NCI-H146 treated with DMSO at 0.1 percent for 48 hours (cell line): ENCODE measurements around the gene PARP12.
A peak's percentile ranks its signal among the peaks of the same experiment; 100 is the strongest.

Source experiments
- DNase-seq: peaks from one replicate; lab custom pipeline; 2025; ENCODE audit not compliant: unreplicated experiment; lab: John Stamatoyannopoulos, UW

Gene PARP12

GRCh38 chr7:140060243-140060630, 2.5 kb downstream of the PARP12 start:
- DNase-seq: no peak

DNA sequence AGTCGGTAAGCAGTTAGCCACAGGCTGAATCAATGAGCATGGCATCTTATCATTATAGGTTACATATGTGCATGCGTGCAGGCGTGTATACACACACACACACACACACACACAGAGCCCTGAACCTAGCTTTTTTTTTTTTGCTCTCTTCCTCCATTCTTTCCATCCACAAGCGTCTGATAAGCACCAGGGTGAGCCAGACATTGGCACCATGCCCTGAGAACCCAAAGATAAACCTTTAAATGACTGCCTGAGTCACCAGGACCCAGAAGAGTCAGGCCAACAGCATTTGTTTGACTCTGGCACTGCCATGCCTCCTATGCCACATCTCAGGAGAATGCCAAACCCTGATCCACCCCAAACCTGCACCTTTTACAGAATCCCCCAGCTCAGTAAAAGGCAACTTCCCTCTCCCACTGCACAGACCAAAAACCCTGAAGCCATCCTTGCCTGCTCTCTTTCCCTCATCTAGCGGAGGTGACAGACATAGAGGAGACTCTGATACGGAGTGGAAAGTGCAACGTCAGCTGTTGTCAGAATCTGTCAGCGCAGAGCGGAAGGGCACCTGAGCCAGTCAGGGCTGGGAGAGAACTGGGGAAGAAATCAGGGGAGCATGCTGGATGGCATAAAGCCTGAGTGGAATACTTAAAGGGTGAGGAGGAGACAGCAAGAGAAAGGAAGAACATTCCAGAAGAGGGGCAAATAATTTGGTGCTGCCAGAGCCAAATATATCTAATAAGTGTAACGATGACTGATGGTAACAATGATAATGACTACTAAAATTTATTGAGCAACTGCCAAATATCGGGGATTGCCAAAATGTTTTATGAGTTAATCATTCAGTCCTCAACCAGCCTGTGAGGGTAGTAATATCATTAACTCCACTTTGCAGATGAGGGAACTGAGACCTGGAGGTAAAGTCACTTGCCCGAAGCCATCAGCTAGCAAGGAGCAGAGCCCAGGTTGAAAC, 3.2 kb downstream of the PARP12 start:
- no peak for DNase-seq

GRCh38 chr7:140058517-140058916, 4.2 kb downstream of the PARP12 start:
- no peak for DNase-seq

DNA sequence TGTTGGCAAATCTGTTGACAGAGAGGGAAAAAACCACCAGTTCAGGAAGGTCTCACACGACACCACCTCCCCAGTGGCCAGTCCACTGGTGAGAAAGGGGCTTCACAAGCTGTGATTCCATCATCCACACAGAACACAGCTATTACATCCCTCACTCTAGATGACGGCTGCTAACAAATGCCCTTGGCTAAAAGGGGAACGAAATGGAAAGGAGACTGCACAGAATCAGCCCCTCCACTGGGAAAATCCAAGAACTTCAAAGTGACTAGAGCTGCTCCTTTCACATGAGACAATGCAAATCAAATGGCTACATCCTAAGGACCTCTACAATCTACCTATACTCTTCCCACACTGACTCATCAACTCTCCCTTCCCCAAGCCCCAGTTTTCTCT, 5.6 kb downstream of the PARP12 start:
- no peak for DNase-seq

GRCh38 chr7:140056431-140057142, 6.2 kb downstream of the PARP12 start:
- DNase-seq: no peak

DNA sequence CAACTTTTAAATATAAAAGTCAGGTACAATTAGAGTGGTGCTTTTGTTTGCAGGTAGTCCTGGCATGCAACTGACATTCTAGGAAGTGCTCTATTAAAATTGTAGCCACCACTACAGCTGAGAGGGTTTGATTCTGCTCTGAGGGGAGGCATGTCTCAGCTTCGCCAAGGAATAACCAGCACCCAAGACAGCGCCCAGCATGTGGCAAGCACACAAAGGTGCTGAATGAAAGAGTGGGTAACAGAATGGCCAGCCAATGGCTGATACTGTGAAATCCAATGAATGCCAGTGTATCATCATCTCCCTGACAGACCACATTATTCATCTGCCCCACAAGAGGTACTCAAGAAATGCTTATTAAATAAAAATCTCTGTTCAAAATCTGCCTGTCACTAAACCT, 6.9 kb downstream of the PARP12 start:
- no peak for DNase-seq

- DNase-seq: no peak
Measured at GRCh38 chr7:140054751-140055150, 8.0 kb downstream of the PARP12 start.

DNA sequence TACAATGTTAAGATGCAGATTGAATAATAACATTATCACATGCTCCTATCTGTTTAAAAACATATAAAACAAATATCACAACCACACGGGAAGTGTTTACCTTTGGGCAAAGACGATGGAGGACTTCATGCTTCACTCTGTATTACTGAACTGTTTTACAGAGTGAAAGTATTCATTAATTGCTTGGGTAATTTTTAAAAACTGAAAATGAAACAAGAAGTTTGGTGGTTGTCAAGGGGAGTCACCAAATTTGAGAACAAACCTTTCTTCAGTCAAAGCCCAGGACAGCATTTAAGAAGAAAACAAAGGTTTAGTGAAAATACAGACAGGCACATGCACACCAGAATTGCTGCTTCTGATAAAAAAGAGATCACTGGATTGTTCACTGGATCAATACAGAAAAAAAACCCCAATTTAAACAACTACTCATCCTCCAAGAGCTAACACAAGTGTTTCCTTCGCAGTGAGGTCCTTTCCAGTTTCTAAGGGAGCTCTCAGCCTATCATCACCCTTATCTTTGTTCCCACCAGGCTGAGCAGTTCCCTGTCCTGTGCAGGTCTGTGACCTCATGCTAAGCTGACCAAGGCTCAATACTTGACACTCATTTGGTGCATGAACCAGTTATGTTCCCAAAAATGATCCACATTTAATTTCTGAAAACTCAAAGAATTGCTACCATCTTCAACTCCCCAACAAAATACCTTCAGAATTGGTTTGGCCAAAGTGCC, 8.8 kb downstream of the PARP12 start:
- no peak for DNase-seq

- DNase-seq: no peak
Measured at GRCh38 chr7:140051820-140052219, 10.9 kb downstream of the PARP12 start.

- no peak for DNase-seq
Measured at GRCh38 chr7:140050100-140050499, 12.7 kb downstream of the PARP12 start.

- peak; percentile 88 for DNase-seq
Measured at GRCh38 chr7:140049339-140050024, 13.3 kb downstream of the PARP12 start.

DNA sequence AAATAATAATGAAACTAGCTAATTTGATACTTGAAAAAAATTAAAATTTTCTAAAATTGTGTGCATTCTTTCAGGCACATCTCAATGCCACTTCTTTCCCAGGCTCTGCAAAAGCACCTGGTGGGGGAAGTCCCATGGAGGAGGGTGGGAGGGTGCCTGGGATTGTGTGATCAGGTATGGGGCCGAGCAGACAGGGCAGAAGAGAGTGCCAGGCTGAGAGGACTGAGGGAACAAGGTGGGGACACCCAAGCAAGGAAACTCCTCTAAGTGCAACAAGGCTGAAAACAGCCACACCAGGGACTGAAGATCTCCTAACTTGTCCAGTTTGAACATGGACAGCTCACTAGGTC, 13.8 kb downstream of the PARP12 start:
- DNase-seq: no peak

- DNase-seq: no peak
Measured at GRCh38 chr7:140048138-140048537, 14.6 kb downstream of the PARP12 start.

GRCh38 chr7:140047197-140047596, 15.6 kb downstream of the PARP12 start:
- no peak for DNase-seq

DNA sequence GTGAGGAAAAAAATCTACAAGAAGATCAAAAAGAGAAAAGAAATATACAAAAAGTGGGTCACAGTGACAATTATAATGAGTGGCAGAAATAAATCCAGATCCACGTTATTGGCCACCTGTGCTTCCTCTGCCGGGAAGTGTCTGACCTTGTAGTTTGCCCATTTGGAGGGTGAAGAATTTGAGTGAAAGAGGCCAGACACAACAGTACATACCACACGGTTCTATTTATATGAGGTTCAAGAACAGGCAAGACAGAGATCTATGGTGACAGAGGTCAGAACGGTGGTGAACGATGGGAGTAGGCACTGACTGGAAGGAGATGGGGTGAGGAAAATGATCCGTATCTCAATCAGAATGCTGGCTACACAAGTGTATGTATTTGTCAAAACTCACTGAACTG, 17.1 kb downstream of the PARP12 start:
- no peak for DNase-seq

GRCh38 chr7:140044251-140044650, 18.5 kb downstream of the PARP12 start:
- no peak for DNase-seq

- DNase-seq: no peak
Measured at GRCh38 chr7:140042386-140042670, 20.4 kb downstream of the PARP12 start.

DNA sequence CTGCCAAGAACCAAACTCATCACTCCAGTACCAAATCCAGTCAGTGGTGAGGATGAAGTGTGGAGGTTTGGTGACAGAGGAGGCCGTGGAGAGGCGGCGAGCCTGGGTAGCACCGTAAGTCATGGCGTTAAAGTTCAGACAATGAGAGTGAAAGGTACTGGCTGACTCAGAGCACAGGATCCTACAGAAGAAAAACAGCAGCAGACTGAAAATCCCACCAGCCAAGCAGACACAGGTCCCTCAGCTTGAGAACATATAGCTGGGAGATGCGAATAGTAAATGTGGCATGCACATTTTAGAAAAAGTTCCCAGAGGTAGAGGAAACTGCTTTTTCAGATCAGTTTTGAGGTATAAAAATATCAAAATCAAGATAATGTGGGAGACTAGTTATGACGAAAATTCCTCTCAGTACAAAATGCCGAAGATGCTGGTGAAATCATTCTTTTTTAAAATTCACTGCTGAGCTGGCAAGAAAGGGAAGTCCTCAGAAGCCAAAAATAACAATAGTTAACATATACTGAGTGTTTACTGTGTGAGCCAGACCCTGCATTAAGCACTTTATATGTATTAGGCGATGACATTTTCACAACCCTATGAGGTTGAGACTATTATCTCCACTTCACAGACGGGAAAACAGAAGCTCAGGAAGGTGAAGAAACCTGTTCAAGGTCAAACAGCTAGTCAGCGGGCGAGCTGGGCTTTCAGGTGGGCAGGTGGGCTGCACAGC, 20.9 kb downstream of the PARP12 start:
- DNase-seq: no peak

DNA sequence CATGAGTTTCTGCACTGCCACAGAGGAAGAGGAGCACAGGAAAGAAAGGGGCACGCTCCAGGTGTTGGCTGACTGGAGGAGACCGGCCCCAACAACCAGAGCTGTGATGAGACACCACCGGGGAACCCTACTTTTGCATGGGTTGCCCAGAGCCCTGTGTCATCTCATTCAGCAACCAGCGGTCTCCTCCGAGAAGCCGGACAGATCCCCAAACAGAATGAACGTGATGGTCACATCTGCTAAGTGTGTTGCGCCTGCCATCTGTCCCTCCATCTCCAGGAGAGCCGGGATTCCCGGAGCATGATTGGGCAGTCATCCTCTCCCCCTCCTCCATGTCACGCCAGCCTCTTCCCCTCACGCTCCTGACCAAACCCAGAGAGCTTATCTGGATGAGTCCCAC, 22.9 kb downstream of the PARP12 start:
- DNase-seq: no peak

- DNase-seq: no peak
Measured at GRCh38 chr7:140039066-140039465, 23.7 kb downstream of the PARP12 start.
